Fibroblast of villous mesenchyme (primary cell): ENCODE measurements around the gene TMEM120B. TPM values are rescaled to one million over a fixed set of nuclear protein-coding genes. Genes with fewer than 3 reads are reported as not detected.
"Not testable (repeated sequence)": the region's sequence is repeated elsewhere in the genome, so short reads cannot be mapped to it uniquely, and the experiment has no call there.

ENCODE experiments used
- DNase-seq: peaks from one replicate; pipeline ENCODE4 v3.0.0-alpha.2; 2010; ENCODE audit warnings: low read depth
- H3K4me3 ChIP-seq: 2 replicates; pipeline ENCODE4 v1.5.1; 2011; ENCODE audit warnings: low read depth, mild to moderate bottlenecking, low read length
- CTCF ChIP-seq: IDR thresholded peaks from 2 replicates; pipeline ENCODE4 v1.5.1; 2012; ENCODE audit warnings: low read depth, mild to moderate bottlenecking, low read length; ENCODE audit not compliant: insufficient read depth
- total RNA-seq: library from RNA; depleted of rRNA; stranded (reverse); fragments of >200 nt; gene quantifications from 2 replicates; pipeline ENCODE4 v1.2.3, GENCODE V29; 2012

TMEM120B gene
- total RNA-seq, 1 donor: 16.4 TPM

GRCh38 chr12:121701667-121702277 is 10.8 kb upstream of the TMEM120B start:
- no peak for TF ChIP-seq CTCF
- DNase-seq: no peak
- H3K4me3 ChIP-seq: no peak overlapping the region

GRCh38 chr12:121702944-121703343 is 9.6 kb upstream of the TMEM120B start:
- TF ChIP-seq CTCF: no peak
- no peak for DNase-seq
- no peak overlapping the region for H3K4me3 ChIP-seq

- DNase-seq: no peak
- no peak overlapping the region for H3K4me3 ChIP-seq
- no peak for TF ChIP-seq CTCF
These were observed 7.0 kb upstream of the TMEM120B start for GRCh38 chr12:121705514-121705913.

- TF ChIP-seq CTCF: no peak
- H3K4me3 ChIP-seq: no peak overlapping the region
- DNase-seq: no peak
These were observed 4.1 kb upstream of the TMEM120B start for GRCh38 chr12:121708313-121709063.

- DNase-seq: not testable (repeated sequence)
These were observed 3.5 kb upstream of the TMEM120B start for GRCh38 chr12:121709064-121709424.

GRCh38 chr12:121709478-121709961 is 3.0 kb upstream of the TMEM120B start:
- no peak overlapping the region for H3K4me3 ChIP-seq
- no peak for TF ChIP-seq CTCF
- DNase-seq: peak; percentile 69

More at GRCh38 chr12:121709064-121709424, 3.5 kb upstream of the TMEM120B start:
- H3K4me3 ChIP-seq: not testable (repeated sequence)

GRCh38 chr12:121711361-121712189 is 977 bp upstream of the TMEM120B start:
- no peak for TF ChIP-seq CTCF
- peak overlapping the region; percentile 86 for H3K4me3 ChIP-seq
- peak; percentile 41 for DNase-seq
